Vagina (tissue), 2 donors: Measurements from ENCODE around the gene TDRD7. TPM values are rescaled to one million over a fixed set of nuclear protein-coding genes. Genes with fewer than 3 reads are reported as not detected.

Experiments
- DNase-seq, 2 donors: peaks; one replicate each; pipeline ENCODE4 v3.0.0-alpha.2; 2017; ENCODE audit errors: extremely low spot score in 2 of 2
- H3K27ac ChIP-seq: fragments of 200-600 bp; sonication (generic); one replicate; pipeline ENCODE4 v1.5.1; 2019
- H3K27me3 ChIP-seq: fragments of 200-600 bp; sonication (generic); one replicate; pipeline ENCODE4 v1.5.1; 2019
- H3K36me3 ChIP-seq, 2 donors: fragments of 200-600 bp; sonication (generic); one replicate each; pipeline ENCODE4 v1.5.1; 2017 to 2019
- H3K4me1 ChIP-seq: fragments of 200-600 bp; sonication (generic); one replicate; pipeline ENCODE4 v1.5.1; 2019
- H3K4me3 ChIP-seq, 2 donors: fragments of 200-600 bp; sonication (generic); 1 replicate in 1 of 2; 2 replicates in 1 of 2; pipeline ENCODE4 v1.5.1; 2016 to 2019
- H3K9me3 ChIP-seq: fragments of 200-600 bp; sonication (generic); one replicate; pipeline ENCODE4 v1.5.1; 2019
- POLR2A ChIP-seq, 2 donors: fragments of 450-650 bp; IDR thresholded peaks; one replicate each; pipeline ENCODE4 v1.6.1; 2017; ENCODE audit warnings: antibody characterized with exemption in 2 of 2, mild to moderate bottlenecking in 2 of 2, moderate library complexity in 2 of 2
- POLR2AphosphoS5 ChIP-seq, 2 donors: sonication (generic); formaldehyde crosslinking; IDR thresholded peaks; one replicate each; pipeline ENCODE4 v1.9.0; 2017; ENCODE audit warnings: antibody characterized with exemption in 2 of 2, mild to moderate bottlenecking in 2 of 2, low read depth in 1 of 2; ENCODE audit not compliant: insufficient read depth in 1 of 2
- intact Hi-C: fragments of 100-400 bp; cut with DNase I; formaldehyde crosslinking; loops from one replicate; pipeline ENCODE4 v1.15.1; 2023
- total RNA-seq: library from RNA; depleted of rRNA; stranded (reverse); fragments of >200 nt; gene quantifications from one replicate; pipeline ENCODE4 v1.2.3, GENCODE V29; 2016
- TF ChIP-seq, protein P1 (sequence below), 3 experiments: fragments of 450-650 bp in 2 of 3; fragments of 200-600 bp in 1 of 3; sonication (generic) in 1 of 3; IDR thresholded peaks; one replicate each; pipeline ENCODE4 v1.5.1; 2017 to 2019; ENCODE audit warnings: antibody characterized with exemption in 3 of 3, mild to moderate bottlenecking in 2 of 3, moderate library complexity in 2 of 3

TDRD7 gene
- total RNA-seq, 1 donor from 2014 or later: 13.5 TPM

- DNase-seq: no peak
- Histone ChIP-seq H3K36me3 (no peaks in the 10 kb centered on the region), H3K27me3 (no peaks in the 10 kb centered on the region), H3K4me3 (no peak overlapping the region), H3K9me3 (no peaks in the 10 kb centered on the region), H3K4me1 (peaks cover 32% of the 10 kb centered on the region), H3K27ac (peak overlapping the region; percentile 93)
- TF ChIP-seq POLR2A (IDR thresholded peaks at IDR 0.05): no peak
- TF ChIP-seq POLR2AphosphoS5 (IDR thresholded peaks at IDR 0.05; ENCODE audit: insufficient read depth in 1 of 2, low read depth in 1 of 2): peak in 1 of 2 donors; percentile 30
- intact Hi-C loops: no loop called here
These were observed 120.0 kb downstream of the TDRD7 start for GRCh38 chr9:97531888-97532376.

DNA sequence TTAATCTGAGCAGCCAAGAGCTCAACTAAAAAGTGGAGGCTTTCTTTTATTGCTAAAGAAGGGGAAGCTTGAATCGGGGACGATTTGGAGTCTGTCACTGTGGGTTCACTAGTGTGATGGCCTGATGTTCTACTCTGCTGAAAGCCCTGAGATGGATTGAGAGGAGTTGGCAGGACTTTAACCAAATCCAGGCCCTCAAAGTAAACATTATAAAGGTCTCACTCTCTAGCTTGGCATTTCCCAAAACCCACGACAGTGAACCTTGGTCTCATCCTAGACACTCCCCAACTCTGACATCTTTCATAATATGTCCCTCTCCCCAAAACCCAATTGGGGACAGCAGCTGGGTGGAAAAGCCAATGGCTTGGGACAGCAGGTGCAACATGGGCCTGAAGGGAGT lies 122.3 kb downstream of the TDRD7 start:
- intact Hi-C loops: no loop called here
- no peak for DNase-seq
- Histone ChIP-seq H3K4me1 (peaks cover 12% of the 10 kb centered on the region), H3K4me3 (no peak overlapping the region), H3K27ac (peak overlapping the region; percentile 93), H3K36me3 (no peaks in the 10 kb centered on the region), H3K27me3 (no peaks in the 10 kb centered on the region), H3K9me3 (no peaks in the 10 kb centered on the region)
- TF ChIP-seq, protein P1, sequence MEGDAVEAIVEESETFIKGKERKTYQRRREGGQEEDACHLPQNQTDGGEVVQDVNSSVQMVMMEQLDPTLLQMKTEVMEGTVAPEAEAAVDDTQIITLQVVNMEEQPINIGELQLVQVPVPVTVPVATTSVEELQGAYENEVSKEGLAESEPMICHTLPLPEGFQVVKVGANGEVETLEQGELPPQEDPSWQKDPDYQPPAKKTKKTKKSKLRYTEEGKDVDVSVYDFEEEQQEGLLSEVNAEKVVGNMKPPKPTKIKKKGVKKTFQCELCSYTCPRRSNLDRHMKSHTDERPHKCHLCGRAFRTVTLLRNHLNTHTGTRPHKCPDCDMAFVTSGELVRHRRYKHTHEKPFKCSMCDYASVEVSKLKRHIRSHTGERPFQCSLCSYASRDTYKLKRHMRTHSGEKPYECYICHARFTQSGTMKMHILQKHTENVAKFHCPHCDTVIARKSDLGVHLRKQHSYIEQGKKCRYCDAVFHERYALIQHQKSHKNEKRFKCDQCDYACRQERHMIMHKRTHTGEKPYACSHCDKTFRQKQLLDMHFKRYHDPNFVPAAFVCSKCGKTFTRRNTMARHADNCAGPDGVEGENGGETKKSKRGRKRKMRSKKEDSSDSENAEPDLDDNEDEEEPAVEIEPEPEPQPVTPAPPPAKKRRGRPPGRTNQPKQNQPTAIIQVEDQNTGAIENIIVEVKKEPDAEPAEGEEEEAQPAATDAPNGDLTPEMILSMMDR (IDR thresholded peaks at IDR 0.05): no peak
- no peak for TF ChIP-seq POLR2A (IDR thresholded peaks at IDR 0.05)

DNA sequence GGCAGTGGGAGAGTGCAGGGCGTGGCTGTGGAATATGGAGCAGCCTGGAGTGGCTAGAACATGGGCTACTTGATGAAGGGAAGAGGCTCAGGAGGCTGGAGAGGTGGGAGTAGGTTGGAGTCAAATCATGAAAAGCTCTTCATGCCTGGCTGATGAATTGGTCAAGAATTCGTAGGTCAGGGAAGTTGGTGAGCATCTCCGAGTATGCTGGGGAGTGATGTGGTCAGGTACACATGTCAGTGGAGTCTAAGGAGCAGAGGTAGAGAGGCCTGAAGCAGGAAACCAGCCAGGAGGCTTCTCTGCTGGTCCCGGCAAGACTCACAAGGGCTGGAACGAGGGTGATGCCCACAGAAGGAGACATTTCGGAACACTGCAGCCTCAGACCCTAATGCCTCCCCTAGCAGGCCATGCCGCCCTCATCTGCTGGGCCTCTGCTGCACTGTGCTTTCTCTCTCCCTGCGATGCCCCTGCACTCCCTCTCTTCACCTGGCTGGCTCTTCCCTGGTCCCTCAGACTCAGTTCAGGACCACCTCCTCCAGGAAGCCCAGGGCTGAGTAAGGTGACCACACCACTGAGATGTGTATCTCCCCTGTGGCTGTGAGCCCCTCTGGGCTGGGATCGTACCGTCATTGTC lies 123.2 kb downstream of the TDRD7 start:
- H3K9me3 ChIP-seq: no peaks in the 10 kb centered on the region
- no peak for DNase-seq
- H3K27ac ChIP-seq: peak overlapping the region; percentile 93
- no peak overlapping the region for H3K4me3 ChIP-seq
- no peak for TF ChIP-seq POLR2A (IDR thresholded peaks at IDR 0.05)
- TF ChIP-seq, protein P1 (IDR thresholded peaks at IDR 0.05): no peak
- no peak for TF ChIP-seq POLR2AphosphoS5 (IDR thresholded peaks at IDR 0.05; ENCODE audit: insufficient read depth in 1 of 2, low read depth in 1 of 2)
- no peaks in the 10 kb centered on the region for H3K36me3 ChIP-seq
- intact Hi-C loops: no loop called here
- H3K4me1 ChIP-seq: peaks cover 12% of the 10 kb centered on the region
- no peaks in the 10 kb centered on the region for H3K27me3 ChIP-seq

- Histone ChIP-seq H3K27me3 (no peaks in the 10 kb centered on the region), H3K4me1 (peaks cover 12% of the 10 kb centered on the region), H3K36me3 (no peaks in the 10 kb centered on the region), H3K4me3 (no peak overlapping the region), H3K9me3 (no peaks in the 10 kb centered on the region), H3K27ac (peak overlapping the region; percentile 93)
- DNase-seq: no peak
- intact Hi-C loops: no loop called here
- TF ChIP-seq POLR2A (IDR thresholded peaks at IDR 0.05): no peak
- TF ChIP-seq, protein P1 (IDR thresholded peaks at IDR 0.05): no peak
- no peak for TF ChIP-seq POLR2AphosphoS5 (IDR thresholded peaks at IDR 0.05; ENCODE audit: insufficient read depth in 1 of 2, low read depth in 1 of 2)
These were observed 123.9 kb downstream of the TDRD7 start for GRCh38 chr9:97535771-97536170.

GRCh38 chr9:97536480-97536879 lies 124.6 kb downstream of the TDRD7 start:
- Histone ChIP-seq H3K9me3 (no peaks in the 10 kb centered on the region), H3K36me3 (no peaks in the 10 kb centered on the region), H3K27ac (peak overlapping the region; percentile 93), H3K4me3 (no peak overlapping the region), H3K27me3 (no peaks in the 10 kb centered on the region), H3K4me1 (peaks cover 9% of the 10 kb centered on the region)
- TF ChIP-seq POLR2A (IDR thresholded peaks at IDR 0.05) (no peak), POLR2AphosphoS5 (IDR thresholded peaks at IDR 0.05; ENCODE audit: insufficient read depth in 1 of 2, low read depth in 1 of 2) (no peak)
- TF ChIP-seq, protein P1 (IDR thresholded peaks at IDR 0.05): no peak
- DNase-seq: no peak
- intact Hi-C loops: no loop called here
